ENCODE data around the gene ALS2CL.

- no peak for TF ChIP-seq POLR2AphosphoS5 (IDR thresholded peaks at IDR 0.05)
- no peak for TF ChIP-seq CTCF (IDR thresholded peaks at IDR 0.05)
Observed at GRCh38 chr3:46733026-46733800, 39.7 kb upstream of the ALS2CL start.
